ENCODE data around the gene TUBB2B.

The TUBB2B gene

GRCh38 chr6:3232017-3232945, 4.8 kb upstream of the TUBB2B start:
- DNase-seq (ENCODE audit: low read depth): no peak

GRCh38 chr6:3231247-3232016, 4.0 kb upstream of the TUBB2B start:
- peak; percentile 86 for DNase-seq (ENCODE audit: low read depth)

- peak; percentile 66 for DNase-seq (ENCODE audit: low read depth)
These were observed 3.4 kb upstream of the TUBB2B start for GRCh38 chr6:3230900-3231246.

GRCh38 chr6:3230256-3230882, 2.9 kb upstream of the TUBB2B start:
- DNase-seq (ENCODE audit: low read depth): no peak

GRCh38 chr6:3229566-3230178, 2.2 kb upstream of the TUBB2B start:
- DNase-seq (ENCODE audit: low read depth): no peak

- DNase-seq (ENCODE audit: low read depth): no peak
These were observed 1.5 kb upstream of the TUBB2B start for GRCh38 chr6:3228771-3229565.

- DNase-seq (ENCODE audit: low read depth): no peak
These were observed 706 bp upstream of the TUBB2B start for GRCh38 chr6:3228046-3228671.

- peak; percentile 50 for DNase-seq (ENCODE audit: low read depth)
These were observed 731 bp downstream of the TUBB2B start for GRCh38 chr6:3226481-3227362.

GRCh38 chr6:3226042-3226441, 1.4 kb downstream of the TUBB2B start:
- no peak for DNase-seq (ENCODE audit: low read depth)

GRCh38 chr6:3222506-3223038, 4.9 kb downstream of the TUBB2B start:
- no peak for DNase-seq (ENCODE audit: low read depth)

GRCh38 chr6:3221578-3221977, 5.9 kb downstream of the TUBB2B start:
- no peak for DNase-seq (ENCODE audit: low read depth)

GRCh38 chr6:3220366-3220765, 7.1 kb downstream of the TUBB2B start:
- DNase-seq (ENCODE audit: low read depth): no peak

GRCh38 chr6:3218266-3218665, 9.2 kb downstream of the TUBB2B start:
- DNase-seq (ENCODE audit: low read depth): no peak

GRCh38 chr6:3217286-3217685, 10.2 kb downstream of the TUBB2B start:
- DNase-seq (ENCODE audit: low read depth): no peak

- peak; percentile 73 for DNase-seq (ENCODE audit: low read depth)
These were observed 12.6 kb downstream of the TUBB2B start for GRCh38 chr6:3214898-3215297.

- DNase-seq (ENCODE audit: low read depth): no peak
These were observed 14.1 kb downstream of the TUBB2B start for GRCh38 chr6:3213334-3213695.

GRCh38 chr6:3212261-3212660, 15.2 kb downstream of the TUBB2B start:
- DNase-seq (ENCODE audit: low read depth): no peak

- DNase-seq (ENCODE audit: low read depth): peak; percentile 24
These were observed 15.8 kb downstream of the TUBB2B start for GRCh38 chr6:3211681-3212080.

- no peak for DNase-seq (ENCODE audit: low read depth)
These were observed 17.3 kb downstream of the TUBB2B start for GRCh38 chr6:3210024-3210610.

All from EH (cell line).